ENCODE data around the gene MAP3K2.

The MAP3K2 gene
- total RNA-seq, result 339 reads per million, percentile 96 among the genes with 10 or more reads in this experiment

GRCh38 chr2:127387655-127388422 lies at the start of gene MAP3K2:
Gene MAP3K2 (minus strand): TSS chr2:127387975. CDS start chr2:127343129, 44,846 bp downstream.
- peak; percentile 94 for DNase-seq

GRCh38 chr2:127437056-127437455 lies 49.3 kb upstream of the MAP3K2 start:
- DNase-seq, result no peak

- no peak for DNase-seq
Observed at GRCh38 chr2:127434515-127434914, 46.7 kb upstream of the MAP3K2 start.

DNA sequence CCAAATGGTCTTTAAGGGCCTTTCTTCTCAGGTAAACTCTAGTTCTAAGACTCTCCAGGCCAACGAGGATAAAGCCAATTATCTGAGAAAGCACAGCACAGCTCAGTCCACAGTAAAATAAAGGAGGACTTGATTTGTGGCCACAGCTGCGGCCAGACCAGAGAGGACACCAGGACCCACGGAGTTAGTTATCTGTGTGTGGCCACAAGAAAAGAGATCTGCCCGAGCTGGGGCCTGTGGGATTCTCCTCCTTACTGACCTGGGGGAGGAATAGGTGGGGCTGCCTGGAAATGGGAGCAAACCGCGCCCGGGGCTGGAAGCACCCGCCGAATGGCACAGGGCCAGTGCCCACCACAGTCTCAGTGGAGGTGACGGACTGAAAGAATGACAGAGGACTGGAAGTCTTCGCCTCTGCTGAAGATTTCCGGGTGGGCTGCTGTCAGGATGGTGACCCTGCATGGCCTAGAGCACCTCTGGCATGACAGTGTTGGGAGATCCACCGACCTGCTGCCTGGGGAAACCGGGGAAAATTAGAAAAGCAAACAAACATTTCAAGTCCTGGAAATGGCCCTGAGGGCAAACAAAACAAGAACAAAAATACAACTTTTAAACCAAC lies 43.7 kb upstream of the MAP3K2 start:
- no peak for DNase-seq

- DNase-seq, result no peak
Observed at GRCh38 chr2:127429844-127430425, 42.2 kb upstream of the MAP3K2 start.

DNA sequence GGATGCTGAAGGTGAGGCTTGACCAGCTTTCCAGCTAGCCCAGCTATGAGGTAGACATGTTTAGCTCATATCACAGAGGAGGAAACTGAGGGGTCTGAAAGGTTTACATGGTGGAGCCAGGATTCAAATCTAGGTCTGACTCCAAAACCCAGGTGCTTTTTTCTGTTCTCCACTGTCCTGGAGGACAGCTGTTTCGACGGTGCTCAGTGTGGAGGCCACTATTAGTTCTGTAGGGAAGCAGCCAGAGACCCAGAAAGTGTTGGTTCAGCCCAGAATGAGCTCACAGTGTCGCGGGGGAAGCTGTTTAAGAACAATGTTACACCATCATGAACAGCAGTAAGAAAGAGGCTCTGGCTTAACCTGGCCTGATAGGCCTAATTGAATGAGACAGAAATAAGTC lies 41.5 kb upstream of the MAP3K2 start:
- DNase-seq, result no peak

- DNase-seq, result no peak
Observed at GRCh38 chr2:127428815-127429109, 41.0 kb upstream of the MAP3K2 start.

GRCh38 chr2:127428057-127428814 lies 40.5 kb upstream of the MAP3K2 start:
- no peak for DNase-seq

GRCh38 chr2:127427376-127428056 lies 39.7 kb upstream of the MAP3K2 start:
- no peak for DNase-seq

GRCh38 chr2:127426501-127427354 lies 39.0 kb upstream of the MAP3K2 start:
- no peak for DNase-seq

GRCh38 chr2:127425540-127426490 lies 38.0 kb upstream of the MAP3K2 start:
- no peak for DNase-seq

DNA sequence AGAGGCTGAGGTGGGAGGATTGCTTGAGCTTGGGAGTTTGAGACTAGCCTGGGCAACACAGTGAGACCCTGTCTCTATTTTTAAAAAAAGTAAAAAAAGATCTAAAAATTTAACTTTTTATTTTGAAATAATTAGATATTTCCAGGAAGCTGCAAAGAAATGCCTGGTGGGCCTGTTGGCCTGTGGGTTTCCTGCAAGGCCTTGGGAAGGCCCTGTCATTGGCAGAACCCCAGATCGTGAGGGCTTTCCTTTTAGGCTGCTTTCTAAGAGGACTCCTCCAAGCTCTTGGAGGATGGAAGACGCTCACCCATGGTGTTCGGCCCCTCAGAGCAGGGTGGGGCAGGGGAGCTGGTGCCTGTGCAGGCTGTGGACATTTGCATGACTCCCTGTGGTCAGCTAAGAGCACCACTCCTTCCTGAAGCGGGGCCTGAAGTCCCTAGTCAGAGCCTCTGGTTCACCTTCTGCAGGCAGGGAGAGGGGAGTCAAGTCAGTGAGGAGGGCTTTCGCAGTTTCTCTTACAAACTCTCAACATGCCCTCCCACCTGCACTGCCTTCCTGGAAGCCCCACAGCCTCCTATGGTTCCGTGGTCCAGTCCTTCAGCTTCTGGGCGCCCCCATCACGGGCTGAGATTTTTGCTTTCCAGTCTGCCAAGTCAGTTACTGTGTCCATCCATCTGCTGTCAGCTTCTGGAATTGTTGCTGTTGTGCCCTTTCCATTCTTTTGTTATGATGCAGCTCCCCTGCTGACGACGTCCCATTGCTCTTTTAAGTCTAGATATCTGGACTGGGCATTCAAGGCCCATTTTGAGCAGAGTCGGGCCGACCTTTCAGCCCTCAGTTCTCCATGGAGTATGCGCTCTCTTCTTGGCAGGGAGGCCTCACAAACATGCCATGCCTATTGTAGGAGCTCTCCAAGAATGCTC lies 37.1 kb upstream of the MAP3K2 start:
- DNase-seq, result no peak

DNA sequence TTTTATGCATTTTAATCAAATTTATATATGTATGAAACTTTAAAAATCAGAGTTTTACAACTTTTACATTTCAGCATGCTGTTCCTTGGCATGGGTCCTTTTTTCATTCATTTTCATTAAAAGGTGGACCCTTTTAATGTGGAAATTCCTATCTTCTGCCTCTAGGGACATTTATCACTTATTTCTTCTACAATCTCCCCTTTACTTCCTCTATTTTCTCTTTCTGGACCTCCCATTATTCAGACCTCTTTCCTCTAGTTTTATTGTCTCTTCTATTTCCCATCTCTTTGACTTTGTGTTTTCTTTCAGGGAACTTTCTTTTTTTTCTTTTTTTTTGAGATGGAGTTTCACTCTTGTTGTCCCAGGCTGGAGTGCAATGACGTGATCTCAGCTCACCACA lies 36.1 kb upstream of the MAP3K2 start:
- no peak for DNase-seq

GRCh38 chr2:127423478-127423843 lies 35.7 kb upstream of the MAP3K2 start:
- no peak for DNase-seq

DNA sequence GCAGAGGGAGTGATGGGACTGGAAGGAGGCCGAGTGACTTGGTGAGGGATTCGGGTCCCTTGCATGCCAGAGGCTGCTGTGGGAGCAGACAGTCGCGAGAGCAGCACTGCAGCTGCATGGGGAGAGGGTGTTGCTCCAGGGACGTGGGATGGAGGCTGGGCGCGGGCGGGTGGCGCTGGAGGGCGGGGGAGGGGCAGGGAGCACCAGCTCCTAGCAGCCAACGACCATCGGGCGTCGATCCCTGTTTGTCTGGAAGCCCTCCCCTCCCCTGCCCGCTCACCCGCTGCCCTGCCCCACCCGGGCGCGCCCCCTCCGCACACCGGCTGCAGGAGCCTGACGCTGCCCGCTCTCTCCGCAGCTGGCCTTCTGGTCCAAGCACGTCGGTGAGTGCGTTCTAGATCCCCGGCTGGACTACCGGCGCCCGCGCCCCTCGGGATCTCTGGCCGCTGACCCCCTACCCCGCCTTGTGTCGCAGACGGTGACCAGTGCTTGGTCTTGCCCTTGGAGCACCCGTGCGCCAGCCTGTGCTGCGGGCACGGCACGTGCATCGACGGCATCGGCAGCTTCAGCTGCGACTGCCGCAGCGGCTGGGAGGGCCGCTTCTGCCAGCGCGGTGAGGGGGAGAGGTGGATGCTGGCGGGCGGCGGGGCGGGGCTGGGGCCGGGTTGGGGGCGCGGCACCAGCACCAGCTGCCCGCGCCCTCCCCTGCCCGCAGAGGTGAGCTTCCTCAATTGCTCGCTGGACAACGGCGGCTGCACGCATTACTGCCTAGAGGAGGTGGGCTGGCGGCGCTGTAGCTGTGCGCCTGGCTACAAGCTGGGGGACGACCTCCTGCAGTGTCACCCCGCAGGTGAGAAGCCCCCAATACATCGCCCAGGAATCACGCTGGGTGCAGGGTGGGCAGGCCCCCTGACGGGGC lies 35.0 kb upstream of the MAP3K2 start:
- DNase-seq, result no peak

- no peak for DNase-seq
Observed at GRCh38 chr2:127421871-127422558, 34.2 kb upstream of the MAP3K2 start.

GRCh38 chr2:127421116-127421800 lies 33.5 kb upstream of the MAP3K2 start:
- DNase-seq, result no peak

All from effector CD4-positive, alpha-beta T cell (primary cell).